Measurements from ENCODE around the gene RASL12.

- TF ChIP-seq CTCF (IDR thresholded peaks at IDR 0.05) (peak in 1 of 4 experiments; percentile 26), POLR2A (IDR thresholded peaks at IDR 0.05) (no peak), POLR2AphosphoS5 (IDR thresholded peaks at IDR 0.05) (no peak)
These were observed 18.9 kb upstream of the RASL12 start for GRCh38 chr15:65086680-65087111.

All from prostate gland (tissue), 2 donors.